Fibroblast of mammary gland (primary cell): ENCODE measurements around the gene RELCH.

Source experiments
- DNase-seq: peaks from one replicate; pipeline ENCODE4 v3.0.0-alpha.2; 2010; ENCODE audit warnings: low read depth
- H3K4me3 ChIP-seq: 2 replicates; pipeline ENCODE4 v1.5.1; 2011; ENCODE audit warnings: low read depth, mild to moderate bottlenecking, low read length, moderate library complexity; ENCODE audit not compliant: control insufficient read depth
- TF ChIP-seq, protein P1 (sequence below): conservative IDR thresholded peaks from 2 replicates; pipeline ENCODE4 v1.5.1; 2011; ENCODE audit warnings: low read depth, low read length, inconsistent platforms; ENCODE audit not compliant: control insufficient read depth, insufficient read depth

RELCH gene

DNA sequence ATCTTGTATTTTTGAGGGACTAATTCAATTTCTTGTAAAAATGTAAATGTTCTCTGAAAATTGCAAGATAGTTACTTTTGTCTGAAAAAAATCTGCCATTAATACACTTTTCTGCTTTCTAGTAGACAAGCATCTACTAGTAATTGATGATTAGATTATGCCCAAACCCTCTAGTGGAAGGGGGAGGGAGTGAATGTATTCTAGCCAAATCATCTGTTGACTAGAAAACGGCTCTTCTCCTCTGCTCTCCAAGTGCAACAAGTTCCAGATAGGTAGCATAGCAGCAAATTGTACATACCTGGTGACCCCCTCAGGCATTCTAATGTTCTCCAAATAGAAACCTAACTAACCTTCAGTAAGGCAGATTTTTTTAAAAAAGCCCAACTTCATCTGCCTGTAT lies 58.6 kb downstream of the RELCH start:
- TF ChIP-seq, protein P1, sequence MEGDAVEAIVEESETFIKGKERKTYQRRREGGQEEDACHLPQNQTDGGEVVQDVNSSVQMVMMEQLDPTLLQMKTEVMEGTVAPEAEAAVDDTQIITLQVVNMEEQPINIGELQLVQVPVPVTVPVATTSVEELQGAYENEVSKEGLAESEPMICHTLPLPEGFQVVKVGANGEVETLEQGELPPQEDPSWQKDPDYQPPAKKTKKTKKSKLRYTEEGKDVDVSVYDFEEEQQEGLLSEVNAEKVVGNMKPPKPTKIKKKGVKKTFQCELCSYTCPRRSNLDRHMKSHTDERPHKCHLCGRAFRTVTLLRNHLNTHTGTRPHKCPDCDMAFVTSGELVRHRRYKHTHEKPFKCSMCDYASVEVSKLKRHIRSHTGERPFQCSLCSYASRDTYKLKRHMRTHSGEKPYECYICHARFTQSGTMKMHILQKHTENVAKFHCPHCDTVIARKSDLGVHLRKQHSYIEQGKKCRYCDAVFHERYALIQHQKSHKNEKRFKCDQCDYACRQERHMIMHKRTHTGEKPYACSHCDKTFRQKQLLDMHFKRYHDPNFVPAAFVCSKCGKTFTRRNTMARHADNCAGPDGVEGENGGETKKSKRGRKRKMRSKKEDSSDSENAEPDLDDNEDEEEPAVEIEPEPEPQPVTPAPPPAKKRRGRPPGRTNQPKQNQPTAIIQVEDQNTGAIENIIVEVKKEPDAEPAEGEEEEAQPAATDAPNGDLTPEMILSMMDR = peak; percentile 23
- no peak for DNase-seq
- H3K4me3 ChIP-seq = no peak overlapping the region

GRCh38 chr18:62248313-62248712 lies 61.3 kb downstream of the RELCH start:
- no peak overlapping the region for H3K4me3 ChIP-seq
- DNase-seq = no peak
- TF ChIP-seq, protein P1 = no peak

- peak; percentile 83 for DNase-seq
- H3K4me3 ChIP-seq = no peak overlapping the region
- TF ChIP-seq, protein P1 = peak; percentile 81
Measured at GRCh38 chr18:62249478-62250097, 62.5 kb downstream of the RELCH start.

DNA sequence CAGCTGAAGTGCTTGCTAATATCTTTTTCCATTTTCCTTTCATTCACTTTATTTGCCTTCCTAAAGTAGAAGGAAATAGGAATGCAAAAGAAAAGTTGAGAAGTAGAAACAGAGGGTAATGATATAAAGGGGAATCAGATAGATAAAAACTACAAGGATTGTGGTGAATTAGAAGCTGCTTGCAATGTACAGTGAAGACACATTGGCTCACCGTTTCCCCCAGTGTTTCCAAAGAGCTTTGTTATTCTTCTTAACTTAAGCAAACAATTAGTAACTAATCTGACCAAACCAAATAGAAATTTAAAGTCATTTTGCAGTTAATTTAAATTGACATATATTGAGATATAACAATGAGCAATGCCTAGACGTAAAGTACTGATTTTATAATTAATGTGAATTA lies 63.4 kb downstream of the RELCH start:
- TF ChIP-seq, protein P1 = no peak

GRCh38 chr18:62258093-62258492 lies 71.0 kb downstream of the RELCH start:
- TF ChIP-seq, protein P1 = no peak
- DNase-seq = no peak
- no peak overlapping the region for H3K4me3 ChIP-seq

More for the DNA sequence above, 63.4 kb downstream of the RELCH start:
- DNase-seq = no peak
- H3K4me3 ChIP-seq = no peak overlapping the region

DNA sequence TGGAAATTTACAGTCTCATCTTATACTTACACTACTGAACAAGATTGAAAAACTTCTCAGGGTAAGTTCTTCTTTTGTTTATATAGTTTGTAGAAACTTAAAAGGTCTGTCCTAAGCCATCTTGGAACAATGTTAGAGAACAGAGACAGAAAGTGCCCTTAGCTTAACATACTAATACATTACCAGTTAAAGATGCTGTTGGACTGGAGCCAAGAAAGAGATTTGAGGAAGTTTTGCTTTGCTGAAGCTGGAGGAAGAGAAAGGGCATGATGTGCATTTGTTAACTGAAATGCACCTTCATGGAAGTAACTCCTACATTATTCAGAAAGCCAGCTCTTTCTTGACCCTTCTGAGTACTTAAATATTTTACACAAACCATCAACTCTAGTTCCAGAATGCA lies 71.6 kb downstream of the RELCH start:
- H3K4me3 ChIP-seq = no peak overlapping the region
- TF ChIP-seq, protein P1 = no peak
- DNase-seq = no peak

GRCh38 chr18:62262061-62262460 lies 75.0 kb downstream of the RELCH start:
- no peak overlapping the region for H3K4me3 ChIP-seq
- TF ChIP-seq, protein P1 = no peak
- no peak for DNase-seq
